HPDE6-E6E7 (cell line): Measurements from ENCODE around the gene WNT2B.

Experiments used
- DNase-seq: peaks from one replicate; pipeline ENCODE4 v3.0.0; 2011; ENCODE audit warnings: missing footprints; ENCODE audit errors: extremely low spot score

The WNT2B gene

DNA sequence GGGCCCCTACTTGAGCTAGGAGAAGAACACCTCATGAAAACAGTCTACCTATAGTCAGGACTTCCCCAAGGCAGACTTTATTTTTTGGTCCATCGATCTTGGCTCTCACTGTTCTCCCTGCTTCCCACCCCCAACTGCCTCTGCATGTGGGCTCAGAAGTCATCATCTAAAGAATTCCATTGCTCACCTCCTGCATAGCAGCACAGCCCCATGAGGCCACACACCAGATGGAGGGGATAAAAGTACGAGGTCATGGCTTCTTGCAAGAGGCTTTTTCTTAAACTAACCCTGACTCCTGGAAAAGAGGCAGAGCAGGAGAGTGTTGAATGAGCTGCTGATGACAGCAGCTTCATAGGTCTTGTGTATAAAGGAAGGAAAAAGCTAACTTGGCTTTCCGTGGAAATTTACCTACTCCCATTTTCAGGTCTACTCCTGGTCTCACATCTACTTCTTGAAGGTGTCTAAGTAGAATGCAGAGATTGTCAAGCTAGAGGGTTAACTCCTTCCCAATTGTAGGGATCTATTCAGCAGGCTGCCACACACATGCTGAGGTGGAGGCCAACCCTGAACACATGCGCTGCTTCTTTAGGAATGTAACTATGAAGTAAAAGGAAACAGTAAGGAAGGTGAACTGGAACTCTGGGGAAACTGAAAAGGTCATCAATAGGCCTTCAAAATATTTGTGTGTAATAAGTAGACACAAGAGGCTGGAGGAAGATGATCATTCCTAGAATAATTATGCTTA, 18.7 kb downstream of the WNT2B start:
- no peak for DNase-seq

DNA sequence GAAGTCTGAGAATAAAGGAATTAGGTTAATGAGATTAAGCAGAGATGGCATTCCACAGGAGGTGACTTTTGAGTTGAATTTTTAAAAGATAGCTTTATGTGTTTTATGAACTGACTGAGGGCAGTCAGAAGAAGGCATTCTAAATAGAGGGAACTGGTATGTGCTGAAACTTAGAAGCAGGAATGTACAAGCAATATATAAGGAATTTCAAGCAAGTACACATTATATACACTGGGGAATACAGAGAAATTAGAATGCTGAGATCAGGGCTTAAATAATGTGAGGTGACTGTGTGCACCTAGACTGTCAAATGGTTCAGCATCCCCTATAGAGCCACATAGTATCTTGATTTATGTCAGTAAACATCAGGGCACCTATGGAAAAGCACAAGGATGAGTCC, 19.3 kb downstream of the WNT2B start:
- no peak for DNase-seq

DNA sequence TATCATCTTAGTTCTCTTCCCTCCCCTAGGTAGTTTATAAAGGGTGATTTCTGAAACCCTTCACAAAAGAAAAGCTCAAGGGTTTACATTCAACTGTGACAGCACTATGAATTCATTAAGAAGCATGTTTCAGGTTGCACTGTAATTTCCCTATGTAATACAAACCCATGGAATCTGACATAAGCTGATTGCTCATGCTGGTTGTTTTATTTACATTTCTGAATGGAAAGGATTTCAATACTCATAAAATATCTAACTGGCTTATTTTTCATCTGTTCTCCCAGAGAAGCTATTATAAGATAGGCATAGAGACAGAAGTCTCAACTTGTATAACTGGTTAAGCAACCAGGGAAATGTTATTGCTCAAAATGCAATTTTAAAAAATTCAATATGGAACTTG, 20.5 kb downstream of the WNT2B start:
- no peak for DNase-seq

DNA sequence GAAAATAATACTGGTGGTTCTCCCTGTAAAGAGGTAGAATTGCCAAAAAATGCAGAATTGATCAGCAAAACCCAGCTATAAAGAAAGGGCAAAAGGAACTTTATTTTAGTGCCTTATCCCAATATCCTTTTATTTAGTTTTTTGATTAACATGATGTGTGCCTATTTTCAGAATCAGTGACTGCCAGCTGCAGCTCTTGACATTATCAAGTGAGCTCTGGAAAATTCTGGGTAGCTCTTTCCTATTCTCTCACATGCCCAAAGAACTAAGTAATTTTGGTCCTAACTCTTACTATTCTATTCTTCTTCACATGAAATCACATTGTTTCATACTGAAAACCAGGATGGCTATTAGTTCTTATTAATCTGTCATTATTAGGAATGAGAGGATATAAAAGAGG, 22.1 kb downstream of the WNT2B start:
- no peak for DNase-seq

DNA sequence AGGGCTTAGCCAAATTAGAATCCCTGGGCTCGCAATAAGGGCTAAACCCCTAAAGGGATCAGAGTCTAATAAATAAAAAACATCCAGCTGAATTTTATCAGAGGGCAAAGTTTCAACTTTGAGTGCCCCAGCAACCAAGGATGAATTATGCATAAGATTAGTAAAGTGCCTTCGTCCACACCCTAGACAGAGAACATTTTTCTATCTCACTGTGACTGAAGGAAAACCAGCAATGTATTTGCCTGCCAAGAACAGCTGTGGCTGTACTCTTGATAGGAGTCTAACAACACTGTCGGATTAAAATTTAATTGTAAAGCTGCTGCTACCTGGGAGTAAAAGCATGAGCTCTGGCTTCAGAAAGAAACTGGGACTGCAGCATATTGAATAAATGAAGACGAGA, 23.3 kb downstream of the WNT2B start:
- no peak for DNase-seq

DNA sequence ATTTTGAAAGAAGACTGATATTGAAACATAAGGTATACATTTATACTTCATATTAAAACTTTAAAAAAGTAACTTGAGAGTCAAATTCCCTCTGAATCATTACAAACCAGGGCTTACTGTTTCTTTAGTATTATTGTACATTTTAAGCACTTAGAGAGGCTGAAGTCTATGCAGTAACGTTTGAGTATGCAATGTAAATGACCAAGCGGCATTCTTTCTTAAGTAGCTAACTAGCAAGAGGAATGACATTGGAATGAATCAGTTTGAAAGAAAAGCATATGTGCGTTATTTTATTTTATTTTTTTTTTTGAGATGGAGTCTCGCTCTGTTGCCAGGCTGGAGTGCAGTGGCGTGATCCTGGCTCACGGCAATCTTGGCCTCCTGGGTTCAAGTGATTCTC, 24.3 kb downstream of the WNT2B start:
- no peak for DNase-seq

DNA sequence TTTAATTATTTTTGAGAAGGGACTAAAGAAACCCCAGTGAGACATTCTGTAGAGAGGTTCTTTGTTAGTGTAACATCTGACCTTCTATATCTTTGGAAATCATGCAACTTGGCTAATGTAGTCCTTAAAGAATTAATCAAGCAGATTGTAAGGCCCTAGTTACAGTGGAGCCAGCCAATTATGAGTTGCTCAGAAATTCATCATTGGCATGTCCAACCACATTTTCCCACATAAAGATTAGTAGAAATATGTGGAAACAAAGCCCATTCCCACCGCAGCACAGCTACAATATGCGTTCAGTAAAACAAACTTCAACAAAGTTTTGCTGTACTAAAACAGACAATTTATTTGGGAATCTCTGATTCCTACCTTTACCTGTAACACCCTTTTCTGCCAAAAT, 27.8 kb downstream of the WNT2B start:
- DNase-seq = no peak

DNA sequence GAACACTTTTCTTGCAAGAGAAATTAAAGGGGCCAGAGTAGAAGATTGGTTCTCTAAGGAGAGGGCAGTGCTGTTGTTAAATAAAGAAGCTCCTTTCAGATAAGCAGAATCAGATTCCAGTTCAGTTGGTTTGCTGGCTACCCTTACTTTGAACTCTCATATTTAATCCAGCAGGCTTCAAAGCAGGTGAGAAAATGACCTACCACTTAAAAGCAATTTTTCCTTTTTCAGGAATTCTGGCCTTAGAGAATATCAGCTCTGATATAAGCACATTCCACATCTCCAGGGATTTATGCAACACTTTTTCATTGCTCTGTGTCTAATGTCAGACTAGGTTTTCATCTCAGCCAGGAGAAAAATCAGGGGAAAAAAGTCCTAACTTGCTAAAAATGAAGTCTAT, 28.7 kb downstream of the WNT2B start:
- DNase-seq = no peak

DNA sequence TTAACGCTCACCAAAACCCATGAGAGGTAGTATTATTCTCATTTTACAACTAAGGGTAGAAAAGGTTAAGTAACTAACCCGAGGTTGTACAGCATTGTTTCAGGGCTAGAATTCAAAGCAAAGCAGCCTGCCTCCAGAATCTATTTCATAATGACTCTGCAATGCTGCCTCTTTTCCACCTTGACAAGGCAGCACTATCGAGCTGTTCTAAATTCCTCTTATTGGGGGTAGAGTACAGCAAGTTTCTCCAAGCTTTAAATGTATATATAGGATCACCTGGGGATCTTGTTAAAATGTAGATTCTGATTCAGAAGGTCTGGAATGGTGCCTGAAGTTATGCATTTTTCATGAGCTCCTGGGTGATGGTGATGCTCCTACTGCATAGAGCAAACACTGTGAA, 30.1 kb downstream of the WNT2B start:
- DNase-seq = no peak

DNA sequence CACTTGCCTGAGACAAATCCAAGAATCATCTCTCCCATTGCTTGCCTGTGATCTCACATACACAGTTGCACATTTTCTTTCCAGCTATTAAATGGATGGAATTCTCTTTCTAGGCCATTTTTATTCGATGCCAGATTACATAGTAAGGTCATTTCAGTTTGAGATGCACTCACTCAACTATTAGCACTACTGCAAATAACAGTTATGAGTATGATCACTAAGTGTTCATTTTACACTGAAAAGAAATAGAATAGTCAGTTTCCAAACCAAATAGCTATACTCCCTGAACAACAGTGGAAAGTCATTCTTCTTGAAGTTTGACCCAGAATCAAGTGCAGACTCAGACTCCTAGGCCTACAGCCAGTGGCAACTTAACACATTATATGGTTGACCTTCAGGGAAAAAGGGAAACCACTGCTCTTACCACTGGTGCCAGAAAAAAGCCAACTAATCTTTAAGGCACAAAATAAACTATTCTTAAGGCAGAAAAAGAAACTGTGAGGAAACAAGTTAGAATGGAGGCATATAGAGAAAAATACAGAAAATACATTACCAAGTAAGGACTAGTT, 31.5 kb downstream of the WNT2B start:
- DNase-seq = no peak

DNA sequence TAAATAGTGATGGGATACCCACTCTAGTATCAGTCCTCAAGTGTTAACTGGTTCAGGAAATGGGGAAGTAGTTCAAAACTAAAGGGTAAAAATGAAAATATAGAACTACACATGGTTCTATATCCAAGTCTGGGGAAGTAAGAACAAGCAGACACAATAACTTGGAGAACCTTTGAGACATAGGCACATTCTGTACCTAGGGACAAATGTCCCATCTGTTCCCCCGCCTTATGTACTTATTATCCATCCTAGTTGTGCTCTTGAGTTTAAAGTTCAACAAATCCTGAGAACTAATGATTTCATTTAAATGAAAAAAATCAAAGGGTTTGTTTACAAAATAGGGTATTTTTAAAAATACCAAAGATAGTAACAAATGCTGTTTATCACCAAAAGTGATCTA, 32.5 kb downstream of the WNT2B start:
- no peak for DNase-seq

DNA sequence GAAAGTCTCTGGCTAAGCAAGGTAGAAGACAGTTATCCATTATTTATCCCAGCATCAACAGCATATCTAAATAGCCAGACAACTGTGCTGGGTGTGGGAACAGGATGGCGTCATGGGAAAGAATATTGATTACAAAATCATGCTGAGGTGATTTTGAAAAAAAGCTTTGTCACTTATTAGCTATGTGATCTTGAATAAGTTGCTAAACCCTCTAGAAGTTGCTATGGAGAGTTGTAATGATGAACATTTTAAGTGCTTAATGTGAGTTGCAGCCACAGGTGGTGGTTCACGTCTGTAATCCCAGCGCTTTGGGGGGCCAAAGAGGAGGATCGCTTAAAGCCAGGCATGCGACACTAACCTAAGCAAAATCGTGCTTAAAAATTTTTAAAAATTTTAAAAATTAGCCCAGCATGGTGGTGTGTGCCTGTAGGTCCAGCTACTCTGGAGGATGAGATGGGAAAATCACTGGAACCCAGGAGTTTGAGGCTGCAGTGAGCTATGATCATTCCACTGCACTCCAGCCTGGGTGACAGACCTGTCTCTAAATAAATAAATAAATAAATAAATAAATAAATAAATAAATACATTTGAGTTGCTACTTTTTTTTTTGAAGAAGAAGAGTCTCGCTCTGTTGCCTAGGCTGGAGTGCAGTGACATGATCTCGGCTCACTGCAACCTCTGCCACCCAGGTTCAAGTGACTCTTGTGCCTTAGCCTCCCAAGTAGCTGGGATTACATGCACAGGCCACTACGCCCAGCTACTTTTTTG, 33.6 kb downstream of the WNT2B start:
- DNase-seq = no peak

DNA sequence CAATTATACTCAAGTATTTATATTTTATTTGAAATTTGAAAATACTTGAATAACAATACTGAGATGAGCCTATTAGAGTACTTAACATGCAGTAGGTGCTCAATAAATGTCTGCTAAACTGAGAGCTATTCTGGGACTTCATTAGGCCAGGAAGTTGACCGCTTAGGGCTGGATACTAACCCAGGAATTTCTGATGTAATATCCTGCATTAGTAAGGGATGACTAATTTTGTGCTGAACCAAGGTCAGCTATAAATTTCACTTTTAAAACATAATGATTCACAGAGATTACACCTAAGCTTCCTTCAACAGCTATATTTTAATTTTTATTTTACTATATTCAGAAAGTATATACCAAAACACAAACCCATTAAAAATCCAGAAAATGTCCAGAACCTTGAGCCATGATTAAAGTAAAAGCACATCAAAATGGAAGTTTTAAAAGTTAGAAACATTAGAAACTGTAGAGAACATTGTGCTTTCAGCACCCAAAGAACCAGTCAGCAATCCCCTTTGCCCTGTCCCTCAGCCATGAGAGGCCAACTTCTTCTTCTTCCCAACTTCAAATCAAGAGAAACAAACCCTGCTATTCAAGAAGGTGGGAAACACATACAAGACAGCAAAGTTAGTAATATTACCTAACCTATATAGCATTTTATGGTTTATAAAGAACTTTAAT, 35.4 kb downstream of the WNT2B start:
- DNase-seq = peak; percentile 70

DNA sequence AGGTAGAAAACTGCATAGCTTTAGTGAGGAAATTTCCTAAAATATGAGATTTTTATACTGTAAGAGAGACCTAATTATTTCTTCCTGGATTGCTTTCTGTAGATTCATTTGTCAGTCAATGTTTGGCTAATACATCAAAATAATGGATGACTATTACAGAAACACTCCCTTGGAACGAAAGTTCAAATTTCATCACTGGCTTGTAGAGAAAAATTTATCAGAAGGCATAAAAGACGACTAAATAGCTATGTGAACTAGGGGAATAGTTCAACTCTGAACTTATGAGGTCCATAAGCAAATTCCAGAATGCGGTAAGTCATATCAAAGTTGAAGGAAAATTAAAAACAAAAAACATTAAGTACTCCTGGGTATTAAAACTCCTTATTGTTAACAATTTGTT, 36.0 kb downstream of the WNT2B start:
- no peak for DNase-seq

DNA sequence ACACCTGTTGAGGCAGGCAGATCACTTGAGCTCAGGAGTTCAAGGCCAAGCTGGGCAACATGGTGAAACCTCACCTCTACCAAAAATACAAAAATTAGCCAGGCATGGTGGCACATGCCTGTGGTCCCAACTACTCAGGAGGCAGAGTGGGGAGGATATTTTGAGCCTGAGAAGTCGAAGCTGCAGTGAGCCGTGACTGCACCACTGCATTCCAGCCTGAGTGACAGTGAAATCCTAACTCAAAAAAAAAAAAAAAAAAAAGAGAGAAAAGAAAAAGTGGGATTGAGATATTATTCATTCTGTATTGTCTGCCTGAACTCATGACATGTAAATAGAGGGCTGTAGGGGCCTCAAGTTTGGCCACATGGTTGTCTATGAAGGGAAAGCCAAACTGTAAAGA, 37.3 kb downstream of the WNT2B start:
- DNase-seq = no peak

DNA sequence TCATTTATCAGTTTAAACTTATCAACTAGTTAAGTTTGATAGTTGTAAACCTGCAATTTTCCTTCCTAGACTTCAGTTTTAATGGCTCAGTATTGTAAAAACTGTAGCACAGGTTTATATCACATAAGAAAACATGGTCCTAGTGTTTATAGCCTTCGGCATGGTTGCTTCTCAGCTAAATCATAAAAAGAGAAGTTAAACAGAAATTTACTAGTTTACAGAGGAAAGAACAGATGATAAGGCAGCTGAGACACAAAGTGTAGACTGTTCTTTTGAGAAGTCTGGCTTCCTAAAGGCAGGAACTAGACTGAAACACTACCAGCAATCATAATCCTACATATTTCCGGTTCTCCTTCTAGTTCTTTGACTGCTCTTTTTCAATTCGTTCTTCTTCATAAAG, 39.8 kb downstream of the WNT2B start:
- no peak for DNase-seq

DNA sequence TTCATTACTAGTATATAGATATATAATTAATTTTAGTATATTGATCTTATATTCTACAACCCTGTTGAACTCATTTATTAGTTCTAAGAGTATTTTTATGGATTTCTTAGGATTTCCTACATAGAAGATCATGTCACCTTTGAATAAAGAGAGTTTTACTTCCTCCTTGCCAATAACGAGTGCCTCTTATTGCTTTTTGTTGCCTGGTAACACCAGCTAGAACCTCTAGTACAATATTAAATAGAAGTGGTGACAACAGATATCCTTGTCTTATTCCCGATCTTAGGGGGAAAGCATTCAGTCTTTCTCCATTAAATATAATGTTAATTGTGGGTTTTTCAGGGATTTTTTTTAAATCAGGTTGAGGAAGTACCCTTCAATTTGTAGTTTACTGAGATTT, 40.8 kb downstream of the WNT2B start:
- no peak for DNase-seq

DNA sequence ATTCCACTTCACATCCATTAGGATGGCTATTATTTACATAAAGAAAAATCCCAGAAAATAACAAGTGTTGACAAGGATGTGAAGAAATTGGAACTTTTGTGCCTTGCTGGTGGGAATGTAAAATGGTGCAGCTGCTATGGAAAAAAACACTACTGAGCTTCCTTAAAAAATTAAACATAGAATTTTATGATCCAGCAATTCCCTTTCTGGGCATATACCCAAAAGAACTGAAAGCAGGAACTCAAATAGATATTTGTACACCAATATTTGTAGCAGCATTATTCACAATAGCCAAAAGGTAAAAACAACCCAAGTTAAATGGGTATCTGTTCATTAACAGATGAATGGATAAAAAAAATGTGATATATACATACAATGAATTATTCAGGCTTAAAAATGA, 45.6 kb downstream of the WNT2B start:
- DNase-seq = no peak

DNA sequence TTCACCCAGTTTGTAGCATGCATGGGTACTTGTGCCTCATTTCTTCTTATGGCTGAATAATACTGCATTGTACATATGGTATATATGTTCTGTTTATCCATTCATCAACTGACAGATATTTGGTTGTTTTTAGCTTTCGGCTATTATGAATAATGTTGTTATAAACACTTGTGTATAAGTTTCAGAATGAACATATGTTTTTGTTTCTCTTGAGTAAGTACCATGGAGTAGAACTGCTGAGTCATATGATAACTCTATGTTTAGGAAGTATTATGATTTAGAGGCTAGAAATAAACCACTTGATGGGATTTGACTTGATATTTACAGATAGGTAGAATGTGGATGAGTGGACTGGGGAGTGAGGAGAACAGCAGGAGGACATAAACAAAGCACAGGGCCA, 48.6 kb downstream of the WNT2B start:
- no peak for DNase-seq

DNA sequence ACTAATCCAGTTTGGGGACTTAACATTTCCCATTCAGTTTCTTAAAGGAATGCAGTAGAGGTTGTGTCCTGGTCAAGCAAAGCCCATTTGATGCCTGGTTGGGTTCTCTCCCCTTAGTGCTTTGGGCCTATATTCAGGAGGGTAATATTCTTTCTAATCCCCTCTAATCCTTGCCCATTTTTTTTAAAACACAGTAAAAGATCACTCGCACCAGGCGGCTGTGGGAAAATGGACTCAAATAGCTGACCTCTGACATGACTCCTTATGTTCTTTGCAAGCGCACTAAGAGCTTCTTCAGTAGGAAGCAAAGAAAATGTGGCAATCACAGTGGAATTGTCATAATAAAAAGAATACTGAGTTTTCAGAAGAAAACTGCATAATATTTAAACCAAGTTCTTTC, 49.9 kb downstream of the WNT2B start:
- DNase-seq = no peak

DNA sequence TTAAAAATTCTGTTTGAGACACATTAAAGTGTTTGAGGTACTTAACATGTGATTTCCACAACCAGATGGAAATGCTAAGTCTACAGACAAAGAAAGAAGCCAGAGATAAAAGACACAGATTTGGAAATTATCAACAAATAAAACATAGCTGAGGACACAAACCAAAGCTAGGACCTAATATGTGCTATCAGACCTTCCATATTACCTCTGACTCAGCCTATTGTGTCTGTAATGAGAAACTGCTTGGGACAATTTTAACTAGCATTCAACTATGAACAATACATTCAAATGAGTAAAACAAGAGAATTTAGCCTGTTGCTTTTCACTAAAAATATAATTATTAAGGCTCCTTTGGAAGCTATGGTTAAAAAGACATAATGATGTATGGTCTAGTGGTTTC, 54.6 kb downstream of the WNT2B start:
- no peak for DNase-seq

DNA sequence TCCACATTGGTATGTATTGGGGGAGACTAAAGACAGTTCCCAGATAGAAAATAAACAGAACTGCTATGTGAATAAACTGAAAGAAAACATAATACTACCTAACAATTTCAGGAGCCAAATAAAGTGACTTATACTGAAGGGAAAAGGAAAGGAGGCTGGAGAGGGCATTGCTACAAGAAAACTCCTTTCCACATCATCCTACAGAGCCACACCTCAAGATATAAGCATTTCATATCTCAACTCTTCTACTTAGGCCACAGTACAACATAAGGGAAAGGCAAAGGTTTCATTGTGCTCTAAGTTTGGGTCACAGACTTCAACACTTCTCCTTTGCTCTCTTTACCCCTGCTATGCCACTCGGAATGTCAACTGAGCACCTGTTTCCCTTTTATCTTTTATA, 55.3 kb downstream of the WNT2B start:
- DNase-seq = no peak

DNA sequence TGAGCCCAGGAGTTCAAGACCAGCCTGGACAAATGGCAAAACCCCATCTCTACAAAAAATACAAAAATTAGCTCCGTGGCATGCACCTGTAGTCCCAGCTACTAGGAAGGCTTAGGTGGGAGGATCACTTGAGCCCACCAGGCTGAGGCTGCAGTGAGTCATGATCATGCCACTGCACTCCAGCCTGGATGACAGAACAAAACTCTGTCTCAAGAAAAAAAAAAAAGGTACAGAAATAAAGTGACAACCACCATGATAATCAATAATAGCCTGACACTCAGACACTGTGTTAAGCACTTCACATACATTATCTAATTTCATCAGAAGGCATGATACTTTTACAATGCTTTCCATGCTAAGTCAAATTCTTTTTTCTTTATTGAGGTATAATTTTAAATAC, 57.0 kb downstream of the WNT2B start:
- DNase-seq = no peak
